NCI-H187 (cell line): ENCODE data around the gene TCP1.
"Not testable (repeated sequence)": the region's sequence is repeated elsewhere in the genome, so short reads cannot be mapped to it uniquely, and the experiment has no call there.

Experiments
- DNase-seq, 2 experiments: peaks; one replicate each; lab custom pipeline; 2025; lab: John Stamatoyannopoulos, UW

TCP1 gene

DNA sequence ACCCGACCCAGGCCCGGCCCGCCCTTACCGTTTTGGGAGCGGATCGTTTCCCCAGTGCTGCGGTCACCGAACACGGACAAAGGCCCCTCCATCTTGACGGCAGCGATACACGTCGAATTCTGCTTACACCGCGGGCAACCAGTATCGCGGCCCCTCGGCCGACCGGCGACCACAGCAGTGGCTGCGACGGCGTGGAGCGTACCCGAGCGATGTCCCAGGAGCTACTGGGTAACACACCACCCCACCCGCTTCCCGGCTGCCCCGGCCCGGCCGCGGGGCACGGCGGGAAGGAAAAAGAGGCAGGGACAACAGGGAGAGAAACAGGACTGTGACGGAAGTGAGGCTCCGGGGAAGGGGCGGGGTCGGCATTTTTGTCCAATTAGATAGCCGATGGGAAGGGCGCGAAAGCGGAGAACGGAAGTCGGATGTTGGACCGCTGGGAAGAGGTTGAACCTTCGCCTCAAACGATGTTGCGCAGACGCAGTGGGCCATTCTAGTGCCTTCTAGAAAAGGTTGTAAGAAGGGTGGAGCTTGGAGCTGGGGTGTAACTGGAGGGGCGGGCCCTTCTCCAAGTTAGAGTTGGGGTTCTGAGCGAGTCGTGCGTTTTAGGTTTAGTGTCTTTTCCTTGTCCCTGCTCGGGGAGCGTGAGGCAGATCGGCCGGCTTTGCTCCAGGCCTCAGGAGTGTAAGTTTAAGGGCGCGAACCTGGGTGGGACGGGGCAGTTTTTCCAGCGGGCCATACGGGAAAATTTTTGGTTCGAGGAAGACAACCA, at the start of gene TCP1:
TSS of gene TCP1 (minus strand) at position 226 of the 772 bp plus-strand sequence. CDS start at position 92, 134 bp downstream.
- peak; percentile 98 for DNase-seq

DNA sequence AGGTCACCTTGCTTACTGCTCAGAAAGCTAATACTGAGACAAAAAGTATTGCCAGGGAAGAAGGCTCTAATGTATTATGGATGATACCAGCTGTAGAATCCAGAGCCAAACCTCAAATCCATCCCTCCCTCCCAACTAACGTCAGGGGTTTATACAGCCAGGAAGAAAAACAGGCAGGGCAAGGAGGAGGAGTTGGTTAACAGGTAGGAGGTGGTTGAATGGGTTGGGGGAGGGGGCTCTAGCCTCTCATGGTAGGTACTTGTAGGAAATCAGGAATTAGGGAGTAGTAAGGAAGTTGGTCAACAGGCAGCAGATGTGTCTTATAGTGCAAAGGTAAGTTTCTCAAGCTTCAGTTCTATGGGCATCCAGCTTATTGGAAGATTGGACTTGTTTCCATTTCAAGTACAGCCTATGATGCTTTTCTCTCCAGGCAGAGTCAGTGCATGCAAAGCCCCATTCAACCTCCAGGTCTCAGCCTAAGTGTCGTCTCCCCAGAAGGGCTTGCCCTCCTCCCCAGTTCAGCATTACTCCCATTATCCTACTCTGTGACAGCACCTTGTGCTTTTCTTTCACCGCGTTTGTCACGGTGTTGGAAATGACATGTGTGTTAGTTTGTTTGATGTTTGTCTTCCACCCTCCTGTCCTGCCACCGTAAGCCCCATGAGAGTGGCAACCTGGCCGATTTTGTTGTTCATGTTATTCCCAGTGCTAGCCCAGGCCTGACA, 48.8 kb upstream of the TCP1 start:
- no peak for DNase-seq

DNA sequence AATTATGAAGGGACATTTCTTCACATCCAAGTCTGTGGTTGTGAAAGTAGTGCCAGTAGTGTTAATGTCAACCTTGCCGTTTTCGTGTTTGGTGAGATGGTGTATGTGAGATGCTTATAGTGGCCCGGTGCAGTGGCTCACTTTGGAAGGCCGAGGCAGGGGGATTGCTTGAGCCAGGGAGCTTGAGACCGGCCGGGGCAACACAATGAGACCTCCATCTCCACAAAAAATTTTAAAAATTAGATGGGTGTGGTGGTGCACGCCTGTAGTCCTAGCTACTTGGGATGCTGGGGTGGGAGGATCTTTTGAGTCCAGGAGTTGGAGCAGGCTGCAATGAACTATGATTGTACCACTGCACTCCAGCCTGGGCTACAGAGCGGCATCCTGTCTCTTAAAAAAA, 48.1 kb upstream of the TCP1 start:
- no peak for DNase-seq

DNA sequence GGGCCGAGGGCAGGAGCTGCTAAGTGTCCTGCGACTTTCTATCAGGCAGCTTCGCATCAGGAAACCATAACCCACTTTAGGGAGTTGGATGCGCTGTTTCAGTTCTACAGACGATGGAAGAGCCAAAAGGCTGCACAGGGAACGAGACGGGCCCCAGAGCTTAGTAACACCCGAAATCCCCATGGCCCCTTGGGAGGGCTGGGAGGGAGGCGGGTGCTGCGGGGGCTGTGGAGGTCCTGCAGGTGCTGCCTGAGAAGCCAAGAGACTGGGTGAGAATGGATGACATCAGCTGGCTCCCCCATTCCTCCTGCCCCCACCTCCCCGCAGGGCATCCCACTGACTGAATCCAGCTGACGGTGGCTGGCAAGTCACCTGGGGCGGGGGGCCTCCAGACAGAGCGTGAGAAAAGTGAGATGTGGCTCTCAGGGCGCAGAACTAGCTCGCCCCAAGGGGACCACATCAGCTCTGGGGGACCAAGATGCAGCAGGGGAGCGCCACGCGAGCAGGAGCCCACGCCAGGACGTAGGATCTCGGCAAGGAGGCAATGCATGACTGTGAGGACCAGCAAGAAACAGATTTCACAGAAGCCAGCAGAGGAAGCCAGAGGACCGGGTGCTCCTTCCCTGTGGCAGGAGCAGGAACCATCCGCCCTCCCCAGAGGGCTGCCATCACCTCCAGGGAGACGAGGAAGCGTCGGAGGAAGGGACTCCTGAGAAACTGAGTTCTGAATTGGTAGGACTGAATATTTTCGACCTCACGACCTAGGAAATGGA, 47.5 kb upstream of the TCP1 start:
- no peak for DNase-seq

DNA sequence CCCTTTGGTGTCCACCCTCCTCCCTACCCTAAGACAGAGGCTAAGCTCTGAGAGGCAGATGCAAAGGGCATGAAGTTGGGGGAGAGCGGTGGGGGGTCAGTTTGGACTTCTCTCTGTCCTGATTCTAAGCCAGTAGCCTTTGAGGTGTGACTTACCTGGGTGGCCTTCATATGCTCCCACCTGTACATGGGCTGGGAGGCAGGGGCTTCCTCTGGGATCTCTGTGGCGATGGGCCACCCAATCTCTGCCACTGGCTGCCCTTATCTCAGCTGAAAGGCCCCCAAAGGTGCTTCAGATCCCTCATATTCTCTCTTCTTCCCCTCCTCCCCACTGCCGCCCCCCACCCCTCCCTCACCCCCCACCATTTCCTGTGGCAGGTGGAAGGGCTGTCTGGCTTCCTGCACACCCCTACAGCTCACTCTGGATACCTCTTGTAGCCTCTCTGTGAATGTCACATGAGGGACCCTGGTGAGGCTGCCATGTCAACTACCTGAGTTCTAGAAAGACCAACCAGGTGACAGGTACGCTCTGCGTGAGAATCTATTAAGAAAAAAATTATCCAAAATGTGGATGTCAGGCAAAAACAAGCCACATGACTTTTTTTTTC, 44.7 kb upstream of the TCP1 start:
- no peak for DNase-seq

DNA sequence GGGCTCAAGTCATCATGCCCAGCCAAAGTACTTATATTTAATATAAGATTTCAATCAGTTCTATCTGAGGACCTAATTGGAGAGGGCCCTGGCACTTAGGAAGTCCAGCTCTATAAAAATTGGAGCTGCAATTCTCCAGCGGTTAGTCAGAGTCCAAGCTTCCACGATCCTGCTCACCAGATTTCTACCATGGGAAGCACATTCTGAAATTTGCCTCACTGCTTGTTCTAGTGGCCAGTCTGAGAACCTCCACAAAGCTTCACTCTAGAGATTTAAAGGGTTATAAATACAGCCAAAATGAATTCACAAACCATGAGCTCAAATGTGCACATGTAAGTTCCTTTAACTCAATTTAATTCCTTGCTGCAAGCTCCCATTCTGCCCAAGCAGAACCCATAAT, 44.2 kb upstream of the TCP1 start:
- DNase-seq: no peak

DNA sequence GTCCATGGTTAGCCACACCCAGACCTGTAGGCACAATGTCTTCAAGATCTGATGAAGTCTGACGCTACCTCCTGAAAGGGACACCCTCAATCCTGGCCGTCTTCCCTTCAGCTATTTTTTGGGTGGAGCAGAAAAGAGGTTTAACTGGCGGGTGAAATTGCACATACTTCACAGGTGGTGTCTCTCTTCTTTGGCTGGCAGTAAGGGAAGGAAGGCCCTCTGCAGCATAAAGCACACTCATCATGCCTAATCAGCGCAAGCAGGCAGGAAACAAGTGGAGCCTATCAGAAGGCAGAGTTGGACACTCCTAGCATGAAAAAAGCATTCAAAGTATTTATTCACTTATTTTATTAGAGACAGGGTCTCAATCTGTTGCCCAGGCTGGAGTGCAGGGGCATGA, 43.5 kb upstream of the TCP1 start:
- DNase-seq: no peak

DNA sequence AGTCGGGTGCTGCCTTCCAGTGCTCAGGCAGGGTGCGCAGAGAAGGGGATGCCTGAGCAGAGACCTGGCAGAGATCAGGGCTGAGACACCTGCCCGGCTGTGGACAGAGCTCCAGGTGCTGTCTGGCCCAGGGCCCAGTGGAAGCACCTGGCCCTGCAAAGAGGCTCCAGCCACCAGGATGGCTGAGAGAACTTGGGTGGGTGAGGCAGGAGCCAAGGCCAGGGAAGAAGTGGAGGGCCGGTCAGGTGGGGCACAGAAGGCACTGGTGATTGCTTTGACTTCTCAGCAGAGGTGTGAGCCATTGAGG, 41.9 kb upstream of the TCP1 start:
- DNase-seq: no peak

DNA sequence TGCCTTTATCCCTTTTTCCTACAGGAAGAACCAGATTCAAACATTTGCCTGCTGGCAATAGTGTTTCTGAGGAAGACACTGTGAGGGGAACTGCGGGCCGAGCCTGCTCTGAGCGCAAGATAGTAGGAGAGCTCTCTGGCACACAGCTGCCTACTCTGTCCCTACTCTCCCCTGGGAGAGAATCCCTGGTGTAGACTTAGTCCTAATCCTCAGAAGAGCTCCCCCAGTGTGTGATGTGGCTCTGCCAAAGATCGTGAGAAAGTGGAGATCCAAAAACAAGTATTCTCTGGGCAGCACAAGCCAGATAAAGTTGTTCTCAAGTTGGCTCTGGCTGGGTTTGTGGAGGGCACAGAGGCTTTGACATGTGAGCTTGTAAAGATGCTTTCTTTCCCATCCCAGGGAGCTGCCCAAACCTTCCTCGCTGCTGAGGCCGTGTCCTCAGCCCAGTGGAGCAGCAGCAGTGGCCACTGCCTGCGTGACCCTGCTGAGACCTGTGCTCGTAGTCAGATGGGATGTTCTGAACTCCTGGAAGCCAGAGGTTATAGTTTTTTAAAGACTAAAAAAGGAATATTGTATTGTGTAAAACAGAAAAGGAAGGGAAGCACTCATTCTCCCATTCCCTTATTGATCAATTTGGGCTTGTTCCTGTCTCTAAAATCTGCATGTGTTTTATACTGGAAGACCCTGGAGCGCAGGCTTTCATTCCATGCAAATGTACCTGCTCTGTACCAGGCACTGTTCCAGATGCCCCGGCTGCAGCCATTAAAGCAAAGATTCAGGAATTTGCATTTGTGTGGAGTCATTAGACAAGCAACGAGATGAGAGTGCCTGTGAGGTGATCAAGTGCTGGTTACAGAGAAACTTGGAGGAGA, 41.3 kb upstream of the TCP1 start:
- no peak for DNase-seq

DNA sequence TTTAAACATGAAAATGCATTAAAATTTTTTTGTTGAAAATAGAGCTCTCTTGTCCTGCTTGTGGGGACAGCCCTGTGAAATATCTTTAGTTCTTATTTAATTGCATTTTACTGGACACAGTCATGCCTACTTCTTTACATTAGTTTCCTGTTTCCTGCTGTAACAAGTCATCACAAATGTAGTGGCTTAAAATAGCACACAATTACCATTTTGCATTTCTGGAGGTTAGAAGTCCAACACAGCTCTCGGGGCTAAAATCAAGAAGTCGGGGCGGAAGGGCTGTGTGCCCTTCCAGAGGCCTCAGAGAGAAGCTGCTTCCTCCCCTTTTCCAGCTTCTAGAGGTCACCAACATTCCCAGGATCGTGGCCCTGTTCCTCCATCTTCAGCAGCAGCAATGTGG, 40.1 kb upstream of the TCP1 start:
- no peak for DNase-seq

DNA sequence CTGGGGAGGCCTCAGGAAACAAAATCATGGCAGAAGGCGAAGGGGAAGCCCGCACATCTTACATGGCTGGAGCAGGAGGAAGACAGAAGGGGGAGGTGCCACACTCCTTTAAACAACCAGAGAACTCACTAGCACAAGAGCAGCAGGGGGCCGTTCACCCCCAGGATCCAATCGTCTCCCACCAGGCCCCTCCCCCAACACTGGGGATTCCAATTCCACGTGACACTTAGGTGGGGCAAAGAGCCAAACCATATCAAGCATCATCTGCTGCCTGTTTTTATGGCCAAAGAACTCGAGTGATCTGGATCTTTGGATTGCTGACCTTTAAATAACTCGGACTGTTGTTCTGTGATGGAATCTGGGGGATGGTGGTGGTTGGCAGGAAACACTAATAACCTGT, 38.7 kb upstream of the TCP1 start:
- DNase-seq: no peak

DNA sequence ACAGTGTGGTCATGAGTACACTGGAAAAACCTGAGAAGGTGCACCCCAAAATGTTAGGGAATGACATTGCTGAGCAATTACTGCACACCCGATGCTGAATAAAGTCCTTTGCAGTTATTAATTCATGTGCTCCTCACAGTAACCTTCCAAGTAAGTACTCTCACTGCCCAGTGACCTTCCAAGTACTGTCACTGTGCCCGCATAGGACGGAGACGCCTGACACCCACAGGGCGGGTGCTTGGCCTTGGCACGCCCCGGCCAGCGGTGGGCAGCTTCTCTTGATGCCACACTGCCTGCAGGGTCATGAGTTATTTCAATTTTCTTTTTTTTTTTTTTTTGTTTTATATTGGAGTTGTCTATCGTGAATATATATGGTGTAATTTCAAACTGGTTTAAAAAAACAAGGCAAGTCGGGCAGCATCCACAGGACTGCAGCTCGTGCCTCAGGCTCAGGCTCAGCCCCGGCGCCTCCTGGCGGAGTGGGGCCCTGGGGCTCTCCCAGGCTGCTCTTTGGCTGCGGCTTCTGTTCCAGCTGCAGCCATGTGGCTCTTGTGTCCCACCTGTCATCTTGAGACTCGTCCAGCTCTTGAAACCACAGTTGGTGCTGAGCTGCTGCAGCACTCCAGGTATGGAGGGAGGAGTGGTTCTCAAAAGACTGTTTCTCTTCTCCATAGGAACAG, 37.7 kb upstream of the TCP1 start:
- peak; percentile 68 to 85 for DNase-seq

DNA sequence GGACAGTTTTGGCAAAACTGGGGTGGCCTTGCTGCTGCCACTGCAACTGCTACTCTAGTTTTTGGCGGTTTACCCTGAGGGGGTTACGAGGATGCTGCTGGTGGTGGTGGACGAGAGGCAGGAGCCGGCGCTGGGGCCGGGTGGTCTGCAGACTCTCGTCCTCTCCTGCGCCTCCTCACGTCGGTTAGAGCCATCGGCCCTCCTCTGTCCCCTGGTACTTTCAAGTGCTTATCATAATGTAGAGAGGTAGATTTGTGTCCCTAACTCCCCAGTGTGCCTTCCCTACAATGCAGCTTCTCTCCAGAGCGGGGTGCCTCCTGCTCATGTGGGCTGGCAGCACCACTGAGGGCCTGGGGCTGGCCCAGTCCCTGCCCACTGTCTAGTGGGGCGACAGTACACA, 36.6 kb upstream of the TCP1 start:
- no peak for DNase-seq

DNA sequence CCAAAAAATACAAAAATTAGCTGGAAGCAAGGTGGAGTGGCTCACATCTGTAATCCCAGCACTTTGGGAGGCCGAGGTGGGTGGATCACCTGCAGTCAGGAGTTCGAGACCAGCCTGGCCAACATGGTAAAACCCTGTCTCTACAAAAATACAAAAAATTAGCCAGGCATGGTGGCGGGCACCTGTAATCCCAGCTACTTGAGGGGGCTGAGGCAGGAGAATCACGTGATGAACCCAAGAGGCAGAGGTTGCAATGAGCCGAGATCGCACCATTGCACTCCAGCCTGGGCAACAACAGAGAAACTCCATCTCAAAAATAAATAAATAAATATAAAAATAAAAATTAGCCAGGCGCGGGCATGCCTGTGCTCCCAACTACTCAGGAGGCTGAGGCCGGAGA, 35.3 kb upstream of the TCP1 start:
- not testable (repeated sequence) for DNase-seq

DNA sequence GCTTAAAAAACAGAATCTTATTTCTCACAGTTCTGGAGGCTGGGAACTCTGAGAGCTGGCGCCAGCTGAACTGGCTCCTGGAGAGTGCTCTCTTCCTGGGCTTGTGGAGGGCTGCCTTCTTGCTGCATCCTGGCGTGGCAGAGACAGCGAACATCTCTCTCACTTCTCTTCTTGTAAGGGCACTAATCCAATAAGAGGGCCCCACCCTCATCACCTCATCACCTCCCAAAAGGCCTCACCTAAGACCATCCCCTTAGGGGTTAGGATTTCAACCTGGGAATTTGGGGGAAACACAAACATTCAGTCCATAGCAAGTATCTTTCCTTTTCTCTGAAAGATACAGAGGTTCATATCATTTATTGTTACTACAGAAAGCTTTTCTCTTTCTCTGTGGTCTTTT, 34.6 kb upstream of the TCP1 start:
- DNase-seq: no peak

DNA sequence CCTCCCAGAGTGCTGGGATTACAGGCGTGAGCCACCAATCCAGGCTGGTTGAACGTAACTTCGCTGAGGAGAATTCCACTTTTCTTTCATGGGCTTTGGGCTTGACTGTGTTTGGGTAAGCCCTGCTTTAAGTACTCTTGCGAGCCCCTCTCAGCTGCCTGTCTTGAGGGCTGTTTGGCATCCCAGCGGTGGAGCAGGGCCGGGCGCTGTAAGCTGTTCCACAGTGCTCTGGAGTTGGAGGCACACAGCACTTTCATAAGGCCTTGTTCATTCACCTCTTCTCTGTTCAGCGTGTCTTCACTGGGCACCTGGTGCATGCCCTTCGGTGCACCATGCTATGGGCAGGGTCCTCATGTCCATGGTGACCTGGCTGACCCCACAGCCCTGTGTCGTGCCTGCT, 32.3 kb upstream of the TCP1 start:
- DNase-seq: no peak

DNA sequence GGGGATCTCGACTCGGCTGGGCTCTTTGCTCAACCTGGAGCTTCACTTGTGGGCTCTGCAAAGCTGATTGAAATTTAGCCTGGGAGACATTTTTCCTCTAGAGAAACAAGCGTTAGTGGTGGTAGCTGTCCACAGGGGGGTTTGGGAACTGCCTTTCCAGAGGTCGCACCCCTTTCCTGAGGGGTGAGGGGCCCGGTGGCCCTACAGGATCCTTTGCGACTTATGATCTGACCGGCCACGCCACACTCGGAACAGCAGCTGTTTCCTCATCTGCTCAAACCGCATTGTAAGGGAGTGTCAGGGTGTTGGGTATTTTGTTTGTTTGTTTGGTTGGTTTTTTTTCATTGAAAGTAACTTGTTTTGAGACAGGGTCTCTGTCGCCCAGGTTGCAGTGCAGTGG, 31.7 kb upstream of the TCP1 start:
- DNase-seq: no peak

DNA sequence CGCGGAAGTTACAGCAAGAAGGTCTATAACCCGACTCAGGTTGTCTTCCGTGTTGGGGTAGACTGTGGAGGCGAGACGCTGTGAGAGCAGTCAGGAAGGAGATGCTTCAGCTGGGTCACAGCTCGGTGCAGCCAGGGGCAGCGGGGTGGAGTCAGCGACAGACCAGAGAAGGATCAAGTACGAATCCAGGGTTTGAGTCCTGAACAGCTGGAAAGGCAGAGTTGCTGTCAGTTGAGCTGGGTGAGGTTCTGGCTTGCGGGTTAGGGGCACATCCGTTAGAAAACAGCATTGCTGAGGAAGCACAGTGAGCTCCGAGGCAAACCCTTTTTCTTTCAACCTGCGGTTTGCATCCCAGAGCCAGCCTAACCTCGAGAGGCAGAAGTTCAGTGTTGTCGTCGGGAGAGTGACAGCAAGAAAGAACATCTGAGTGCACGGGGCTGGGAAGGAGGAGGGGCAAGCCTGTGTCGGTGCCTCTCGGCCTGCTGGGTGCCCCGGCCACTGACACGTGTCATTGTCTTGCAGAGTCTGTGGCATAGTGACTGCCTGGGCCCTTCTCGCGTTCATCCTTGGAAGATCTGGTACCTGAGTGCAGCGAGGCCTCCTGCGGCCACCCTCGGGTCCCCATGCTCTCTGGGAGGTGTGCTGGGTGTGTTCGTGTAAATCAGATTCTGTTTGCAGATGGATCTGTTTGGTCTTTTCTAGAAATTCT, 30.7 kb upstream of the TCP1 start:
- DNase-seq: no peak

DNA sequence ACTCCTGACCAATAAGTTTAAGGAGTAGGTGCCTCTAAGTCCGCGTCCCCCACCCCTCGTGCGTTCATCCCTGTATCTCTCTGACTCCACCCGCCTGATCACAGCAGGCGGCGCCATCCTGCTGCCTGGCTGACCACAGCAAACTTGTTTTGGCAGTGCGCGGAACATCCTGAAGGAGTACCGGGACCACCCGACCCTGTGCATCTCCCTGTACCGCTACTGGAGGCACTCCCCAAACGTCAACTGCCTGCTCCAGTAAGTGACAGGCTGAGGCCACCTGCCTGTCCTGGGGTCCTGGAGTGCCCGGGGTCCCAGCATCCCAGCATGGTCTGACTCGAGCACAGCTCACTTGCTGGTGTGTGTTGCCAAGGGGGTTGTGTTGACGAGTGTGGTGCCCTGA, 29.7 kb upstream of the TCP1 start:
- DNase-seq: no peak

DNA sequence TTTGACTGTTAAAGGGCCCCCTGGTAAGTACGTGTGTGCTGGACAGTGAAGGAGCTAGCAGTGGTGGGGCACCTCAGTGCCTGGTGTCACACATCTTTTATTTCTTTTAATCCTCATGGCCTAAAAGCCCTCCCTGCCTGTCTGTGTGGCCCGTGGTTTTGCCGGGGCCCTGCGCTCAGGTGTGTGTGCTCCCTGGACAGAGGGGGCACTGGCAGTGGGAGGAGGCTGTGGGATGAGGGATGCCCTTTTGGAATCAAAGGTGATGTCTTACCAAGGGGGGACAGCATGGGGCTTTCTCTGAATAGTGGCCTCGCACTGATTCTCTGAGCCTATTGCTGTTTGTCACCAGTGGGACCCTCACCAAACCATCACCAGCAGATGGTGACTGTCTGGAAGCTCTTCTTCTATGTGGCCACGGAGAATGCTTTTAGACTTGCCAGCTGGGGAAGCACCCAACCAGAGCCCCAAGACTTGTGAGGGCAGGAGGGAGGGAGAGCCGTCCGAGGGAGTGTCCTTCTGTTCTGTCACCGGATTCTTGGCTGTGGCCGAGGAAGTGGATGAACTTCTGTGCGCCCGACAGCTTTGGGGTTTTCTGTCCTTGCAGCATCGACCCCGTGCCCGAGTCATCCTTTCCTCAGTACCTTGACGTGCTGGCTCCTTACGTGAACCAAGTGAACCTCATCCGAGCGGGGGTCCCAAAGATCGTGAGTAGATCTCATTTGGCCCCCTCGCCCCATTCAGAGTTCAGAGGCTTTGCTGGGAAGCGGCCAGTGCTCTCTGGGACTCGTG, 28.7 kb upstream of the TCP1 start:
- DNase-seq: no peak
